UCSD-AML1 (cell line): ENCODE results near the gene MGP.

Experiments used
- DNase-seq: peaks from one replicate; lab custom pipeline; 2025; ENCODE audit not compliant: unreplicated experiment; lab: John Stamatoyannopoulos, UW

The MGP gene

DNA sequence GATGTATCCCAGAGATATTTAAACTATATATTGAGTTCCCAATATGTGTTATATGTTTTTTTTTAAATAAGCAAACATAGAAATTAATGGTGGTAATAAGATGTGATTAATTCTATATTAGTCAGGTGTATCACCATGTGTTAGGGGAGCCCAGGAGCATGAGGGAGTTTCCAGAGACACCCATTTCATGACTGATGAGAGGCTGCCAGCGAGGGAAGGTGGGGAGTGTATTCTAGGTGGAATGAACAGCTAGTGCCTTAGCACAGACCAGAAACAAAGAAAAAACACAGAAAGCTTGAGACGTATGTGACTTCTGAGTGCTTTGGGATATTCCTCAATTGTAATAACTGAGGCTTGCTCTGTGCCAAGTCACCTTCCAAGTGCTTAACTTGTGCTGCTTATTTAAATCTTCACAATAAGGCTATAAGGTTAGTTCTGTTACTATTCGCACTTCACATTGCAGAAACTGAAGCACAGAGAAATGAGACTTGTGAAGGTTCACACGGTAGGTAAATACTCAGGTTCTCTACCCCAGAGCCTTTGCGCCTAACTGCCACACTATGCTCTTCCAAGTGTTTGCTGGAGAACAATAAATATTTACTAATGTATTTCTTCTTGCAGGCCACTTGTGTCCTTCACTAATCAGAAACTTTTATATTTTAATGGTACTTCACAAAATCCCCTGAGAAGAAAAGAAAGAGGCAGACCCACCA, 17.9 kb upstream of the MGP start:
- no peak for DNase-seq

- DNase-seq = no peak
These were observed 16.8 kb upstream of the MGP start for GRCh38 chr12:14902465-14902864.

DNA sequence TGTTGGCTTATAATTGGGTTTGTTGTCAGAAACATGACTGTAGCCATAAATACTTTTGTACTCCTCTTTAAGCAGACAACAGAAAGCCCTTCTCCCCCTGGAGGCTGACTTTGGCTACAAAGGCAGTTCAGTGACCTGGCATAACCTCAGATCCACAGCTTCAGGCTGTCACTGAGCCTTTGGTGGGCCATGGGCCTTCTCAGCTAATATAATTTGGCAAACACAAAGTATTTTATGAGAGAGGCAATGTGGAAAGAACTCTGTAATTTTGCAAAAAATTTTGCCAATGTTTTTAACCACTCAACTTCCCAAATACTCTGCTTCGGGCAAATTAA, 15.5 kb upstream of the MGP start:
- DNase-seq = no peak

- no peak for DNase-seq
These were observed 15.0 kb upstream of the MGP start for GRCh38 chr12:14900521-14901227.

DNA sequence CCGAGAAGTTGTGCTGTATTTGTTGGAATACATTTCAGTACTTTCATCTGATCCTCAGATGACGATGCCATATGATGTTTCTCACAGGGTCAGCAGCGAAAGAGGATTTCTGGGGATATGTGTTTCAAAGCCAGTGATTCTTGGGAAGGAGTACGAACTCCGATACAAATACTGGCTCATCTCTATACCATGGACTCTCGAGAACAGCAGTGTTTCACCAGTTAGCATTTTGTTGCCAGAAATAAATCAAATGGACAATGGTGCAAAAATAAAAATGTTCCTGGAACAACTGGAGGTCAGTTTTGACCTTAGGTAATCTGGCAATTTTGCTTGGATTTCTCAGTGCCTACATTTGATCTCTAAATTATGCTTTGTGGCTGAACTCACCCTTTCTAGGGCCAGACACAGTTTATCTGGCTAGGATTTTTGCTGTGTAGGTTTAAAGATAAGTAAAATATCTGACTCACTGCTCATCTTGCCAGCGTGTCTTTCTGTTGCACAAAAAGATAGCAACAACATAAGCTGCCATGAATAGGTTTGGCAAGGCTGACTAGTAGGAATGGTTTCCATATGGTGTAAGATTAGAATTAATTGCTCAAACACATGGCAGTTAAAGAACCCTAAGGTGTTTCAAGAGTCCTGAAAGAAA, 11.0 kb upstream of the MGP start:
- no peak for DNase-seq

GRCh38 chr12:14893506-14894250, 8.0 kb upstream of the MGP start:
- no peak for DNase-seq

GRCh38 chr12:14892726-14893505, 7.3 kb upstream of the MGP start:
- DNase-seq = no peak

- DNase-seq = no peak
These were observed 5.0 kb upstream of the MGP start for GRCh38 chr12:14890701-14891100.

DNA sequence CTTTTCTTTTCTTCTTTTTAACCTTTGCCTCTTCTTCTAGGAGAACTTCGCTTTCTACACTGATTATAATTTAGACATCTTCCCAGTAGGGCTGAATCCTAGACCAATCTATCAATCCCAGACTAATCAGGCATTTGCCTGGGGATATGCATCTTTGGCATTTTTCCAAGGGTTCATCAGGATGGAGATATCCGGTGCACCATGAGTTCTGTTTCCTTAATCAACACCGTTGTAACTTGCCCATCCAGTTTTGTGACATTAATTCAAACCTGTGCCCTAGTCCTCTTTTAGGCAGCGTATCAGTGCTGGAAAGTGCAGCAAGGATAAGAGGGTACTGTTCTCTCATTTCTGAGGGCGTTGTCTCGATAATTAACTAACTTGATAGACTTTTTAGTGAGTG, 617 bp upstream of the MGP start:
- no peak for DNase-seq

DNA sequence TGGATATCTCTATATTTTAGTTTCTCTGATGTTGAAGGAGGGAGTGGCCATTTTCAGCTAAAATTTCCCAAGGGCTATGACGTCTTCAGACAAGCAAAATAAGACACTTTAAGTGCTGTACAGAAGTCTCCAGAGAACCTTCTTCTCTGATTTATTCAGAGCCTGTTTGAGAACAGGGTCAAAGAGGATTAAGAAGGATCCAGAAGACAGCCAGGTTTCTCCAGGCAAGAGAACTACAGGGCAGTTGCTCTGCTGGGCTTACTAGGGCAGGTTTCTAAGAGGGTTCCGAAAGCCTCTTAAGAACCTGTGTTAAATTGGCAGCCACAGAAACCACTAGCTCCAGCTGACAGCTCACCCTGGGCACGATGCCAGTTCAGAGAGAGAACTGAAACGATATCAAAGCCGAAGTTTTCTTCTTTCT, 1.2 kb downstream of the MGP start:
- peak; percentile 57 for DNase-seq

- no peak for DNase-seq
These were observed 2.0 kb downstream of the MGP start for GRCh38 chr12:14883686-14884085.

DNA sequence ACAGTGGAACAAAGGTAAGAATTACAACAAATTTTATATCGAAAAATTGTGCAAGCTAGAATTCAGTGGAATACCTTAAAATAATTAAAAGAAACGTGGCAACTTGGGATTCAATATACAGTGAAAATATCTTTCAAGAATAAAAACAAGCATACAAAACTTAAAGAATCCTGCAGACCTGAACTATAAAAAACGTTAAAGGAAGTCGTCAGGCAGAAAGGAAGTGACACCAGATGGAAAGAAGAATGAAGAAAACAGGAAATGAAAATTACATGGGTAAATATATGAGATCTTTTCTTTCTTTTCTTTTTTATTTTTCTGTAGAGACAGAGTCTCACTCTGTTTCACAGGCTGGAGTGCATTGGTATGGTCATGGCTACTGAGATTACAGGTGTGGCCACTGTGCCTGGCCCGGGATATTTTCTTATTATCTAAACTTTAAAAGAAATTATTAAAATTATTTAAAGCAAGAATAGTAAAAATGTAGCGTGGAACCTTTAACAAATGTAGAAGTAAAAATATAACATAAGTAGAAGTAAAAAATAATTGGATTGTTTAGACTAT, 4.7 kb downstream of the MGP start:
- DNase-seq = no peak

GRCh38 chr12:14879222-14879933, 6.3 kb downstream of the MGP start:
- no peak for DNase-seq

DNA sequence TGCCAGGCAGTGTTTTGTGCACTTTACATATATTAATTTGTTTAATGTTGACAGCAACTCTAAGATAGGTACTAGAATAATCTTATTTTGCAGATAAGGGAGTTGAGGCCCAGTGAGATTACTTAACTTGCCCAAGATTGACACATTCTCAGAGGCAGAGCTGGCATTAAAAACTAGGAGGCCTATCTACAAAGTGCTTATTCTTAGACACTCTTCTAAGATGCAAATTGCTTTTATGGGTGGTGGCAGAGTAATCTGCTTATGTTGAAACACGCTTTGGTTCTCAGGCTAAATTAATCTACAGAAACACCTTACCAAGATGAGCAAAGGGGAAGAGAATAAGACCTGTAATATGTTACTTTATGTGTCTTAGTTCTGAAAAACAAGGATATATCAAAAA, 7.2 kb downstream of the MGP start:
- DNase-seq = no peak

- no peak for DNase-seq
These were observed 8.8 kb downstream of the MGP start for GRCh38 chr12:14876833-14877232.

DNA sequence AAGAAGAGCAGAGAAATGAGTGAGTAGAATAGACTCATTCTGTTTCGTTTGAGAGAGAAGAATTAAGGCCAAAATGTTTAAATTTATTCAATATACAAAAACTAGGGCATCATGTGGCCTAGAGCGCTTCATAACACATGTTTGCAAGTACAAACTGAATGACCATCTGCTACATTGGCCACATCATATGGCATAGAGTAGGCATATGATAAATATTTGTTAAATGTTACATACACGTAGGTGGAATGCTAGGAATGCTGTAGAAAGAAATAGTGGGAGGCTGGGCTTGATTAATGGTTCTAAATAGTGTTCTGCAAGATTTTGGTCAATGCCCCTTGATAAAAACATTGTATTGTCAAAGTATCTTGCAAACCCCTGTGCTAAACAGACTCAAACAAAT, 10.8 kb downstream of the MGP start:
- DNase-seq = no peak

- DNase-seq = no peak
These were observed 12.0 kb downstream of the MGP start for GRCh38 chr12:14873440-14874185.

- DNase-seq = no peak
These were observed 13.8 kb downstream of the MGP start for GRCh38 chr12:14871886-14872285.

DNA sequence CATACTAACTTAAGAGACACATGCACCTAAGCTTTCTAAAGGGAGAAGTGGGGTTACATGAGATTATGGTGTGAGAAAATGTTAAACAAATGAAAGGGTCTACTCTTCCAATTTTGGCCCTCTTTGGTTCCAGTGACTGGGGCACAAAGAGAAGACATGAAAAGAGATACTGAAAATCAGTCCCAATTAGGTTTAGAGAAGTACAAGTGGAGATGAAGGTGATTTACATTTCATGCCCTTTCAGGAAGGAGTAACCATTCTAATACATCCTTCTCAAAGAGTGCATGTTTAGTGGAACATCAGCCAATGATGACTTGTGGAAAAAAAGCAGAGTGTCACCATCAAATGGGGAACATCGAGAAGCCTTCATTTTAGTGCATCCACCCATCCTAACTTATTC, 14.4 kb downstream of the MGP start:
- DNase-seq = no peak
